ENCODE data around the gene VPS4A.

- no peak for TF ChIP-seq EP300 (IDR thresholded peaks at IDR 0.05)
- no peak for TF ChIP-seq POLR2A (IDR thresholded peaks at IDR 0.05)
These were observed 27.3 kb upstream of the VPS4A start for GRCh38 chr16:69283851-69284250.

Data from stomach (tissue), 4 donors.